Tibial artery (tissue), 4 donors: ENCODE data around the gene DYRK1A.

ENCODE experiments used
- DNase-seq, 2 donors: peaks; one replicate each; pipeline ENCODE4 v3.0.0-alpha.2; 2019
- H3K27ac ChIP-seq, 2 donors: fragments of 200-600 bp; sonication (generic) in 1 of 2; 1 replicate in 1 of 2; 2 replicates in 1 of 2; pipeline ENCODE4 v1.5.1; 2018 to 2019; ENCODE audit warnings: mild to moderate bottlenecking in 1 of 2
- H3K27me3 ChIP-seq, 2 donors: fragments of 200-600 bp; sonication (generic) in 1 of 2; one replicate each; pipeline versions ENCODE4 v1.5.1 to v1.6.0; 2016 to 2019
- H3K36me3 ChIP-seq, 3 donors: fragments of 200-600 bp; sonication (generic) in 2 of 3; one replicate each; pipeline ENCODE4 v1.5.1; 2016 to 2019; ENCODE audit warnings: mild to moderate bottlenecking in 2 of 3
- H3K4me1 ChIP-seq, 4 donors: fragments of 200-600 bp; sonication (generic) in 2 of 4; 1 replicate in 3 of 4; 2 replicates in 1 of 4; pipeline ENCODE4 v1.5.1; 2016 to 2019
- H3K4me3 ChIP-seq, 2 donors: fragments of 200-600 bp; sonication (generic) in 1 of 2; 1 replicate in 1 of 2; 2 replicates in 1 of 2; pipeline ENCODE4 v1.5.1; 2018 to 2019; ENCODE audit warnings: mild to moderate bottlenecking in 2 of 2
- H3K9me3 ChIP-seq, 3 donors: fragments of 200-600 bp; sonication (generic) in 1 of 3; one replicate each; pipeline ENCODE4 v1.5.1; 2016 to 2019
- intact Hi-C: fragments of 100-400 bp; cut with DNase I; formaldehyde crosslinking; loops from one replicate; pipeline ENCODE4 v1.15.0; 2023; ENCODE audit warnings: low total_unique reads
- TF ChIP-seq, protein P1 (sequence below), 2 experiments: fragments of 200-600 bp in 1 of 2; fragments of 450-650 bp in 1 of 2; IDR thresholded peaks; one replicate each; pipeline ENCODE4 v1.5.1; 2017 to 2019; ENCODE audit warnings: antibody characterized with exemption in 2 of 2, mild to moderate bottlenecking in 1 of 2, moderate library complexity in 1 of 2

Gene DYRK1A

DNA sequence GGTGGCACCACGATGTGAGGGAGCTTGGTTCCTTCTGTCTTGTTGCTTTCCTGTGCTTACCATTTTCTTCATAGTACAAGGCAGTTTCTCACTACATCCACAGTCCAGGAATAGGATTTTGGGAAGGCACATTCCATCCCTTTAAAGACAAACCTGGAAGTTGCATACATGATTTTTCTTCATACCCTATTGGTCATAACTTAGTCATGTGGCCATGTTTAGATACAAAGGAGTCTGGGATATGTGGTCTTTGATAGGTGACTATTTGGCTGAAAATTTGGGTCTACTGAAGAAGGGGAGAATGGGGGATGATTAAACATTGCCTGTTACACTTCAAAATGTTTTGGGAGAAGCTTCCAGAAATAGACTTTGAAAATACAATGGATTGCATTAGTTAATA is 7.0 kb downstream of the DYRK1A start:
- H3K36me3 ChIP-seq: no peaks in the 10 kb centered on the region
- H3K4me1 ChIP-seq: peaks cover 0 to 94% (median 43%) of the 10 kb centered on the region in 4 donors
- intact Hi-C loops: no loop called here
- no peaks in the 10 kb centered on the region for H3K9me3 ChIP-seq
- no peak for DNase-seq
- TF ChIP-seq, protein P1, sequence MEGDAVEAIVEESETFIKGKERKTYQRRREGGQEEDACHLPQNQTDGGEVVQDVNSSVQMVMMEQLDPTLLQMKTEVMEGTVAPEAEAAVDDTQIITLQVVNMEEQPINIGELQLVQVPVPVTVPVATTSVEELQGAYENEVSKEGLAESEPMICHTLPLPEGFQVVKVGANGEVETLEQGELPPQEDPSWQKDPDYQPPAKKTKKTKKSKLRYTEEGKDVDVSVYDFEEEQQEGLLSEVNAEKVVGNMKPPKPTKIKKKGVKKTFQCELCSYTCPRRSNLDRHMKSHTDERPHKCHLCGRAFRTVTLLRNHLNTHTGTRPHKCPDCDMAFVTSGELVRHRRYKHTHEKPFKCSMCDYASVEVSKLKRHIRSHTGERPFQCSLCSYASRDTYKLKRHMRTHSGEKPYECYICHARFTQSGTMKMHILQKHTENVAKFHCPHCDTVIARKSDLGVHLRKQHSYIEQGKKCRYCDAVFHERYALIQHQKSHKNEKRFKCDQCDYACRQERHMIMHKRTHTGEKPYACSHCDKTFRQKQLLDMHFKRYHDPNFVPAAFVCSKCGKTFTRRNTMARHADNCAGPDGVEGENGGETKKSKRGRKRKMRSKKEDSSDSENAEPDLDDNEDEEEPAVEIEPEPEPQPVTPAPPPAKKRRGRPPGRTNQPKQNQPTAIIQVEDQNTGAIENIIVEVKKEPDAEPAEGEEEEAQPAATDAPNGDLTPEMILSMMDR (IDR thresholded peaks at IDR 0.05): no peak
- H3K4me3 ChIP-seq: no peak overlapping the region
- H3K27ac ChIP-seq: peak overlapping the region; percentile 25 to 42
- H3K27me3 ChIP-seq: no peaks in the 10 kb centered on the region

DNA sequence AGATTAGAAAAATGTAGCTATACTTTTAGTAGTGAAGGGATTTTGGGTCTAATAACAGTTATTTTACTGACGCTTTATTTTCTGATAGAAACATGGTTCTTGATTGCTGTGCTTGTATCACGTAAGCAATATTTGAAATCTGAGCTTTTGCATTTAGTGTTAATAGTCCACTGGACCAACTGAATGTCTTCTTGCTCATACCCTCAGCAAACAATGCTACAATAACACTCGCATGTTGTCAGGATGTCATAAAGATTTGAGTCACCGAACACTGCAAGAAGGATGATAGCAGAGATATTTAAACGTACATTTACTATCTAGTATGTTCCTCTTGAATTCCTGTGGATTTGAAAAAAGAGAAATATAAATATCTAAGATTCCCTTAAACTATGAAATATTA is 7.5 kb downstream of the DYRK1A start:
- Histone ChIP-seq H3K4me3 (no peak overlapping the region), H3K4me1 (peaks cover 0 to 97% (median 45%) of the 10 kb centered on the region in 4 donors), H3K36me3 (no peaks in the 10 kb centered on the region), H3K27ac (peak overlapping the region in 1 of 2 donors; percentile 25), H3K9me3 (no peaks in the 10 kb centered on the region), H3K27me3 (no peaks in the 10 kb centered on the region)
- DNase-seq: no peak
- TF ChIP-seq, protein P1 (IDR thresholded peaks at IDR 0.05): no peak
- intact Hi-C loops: no loop called here

DNA sequence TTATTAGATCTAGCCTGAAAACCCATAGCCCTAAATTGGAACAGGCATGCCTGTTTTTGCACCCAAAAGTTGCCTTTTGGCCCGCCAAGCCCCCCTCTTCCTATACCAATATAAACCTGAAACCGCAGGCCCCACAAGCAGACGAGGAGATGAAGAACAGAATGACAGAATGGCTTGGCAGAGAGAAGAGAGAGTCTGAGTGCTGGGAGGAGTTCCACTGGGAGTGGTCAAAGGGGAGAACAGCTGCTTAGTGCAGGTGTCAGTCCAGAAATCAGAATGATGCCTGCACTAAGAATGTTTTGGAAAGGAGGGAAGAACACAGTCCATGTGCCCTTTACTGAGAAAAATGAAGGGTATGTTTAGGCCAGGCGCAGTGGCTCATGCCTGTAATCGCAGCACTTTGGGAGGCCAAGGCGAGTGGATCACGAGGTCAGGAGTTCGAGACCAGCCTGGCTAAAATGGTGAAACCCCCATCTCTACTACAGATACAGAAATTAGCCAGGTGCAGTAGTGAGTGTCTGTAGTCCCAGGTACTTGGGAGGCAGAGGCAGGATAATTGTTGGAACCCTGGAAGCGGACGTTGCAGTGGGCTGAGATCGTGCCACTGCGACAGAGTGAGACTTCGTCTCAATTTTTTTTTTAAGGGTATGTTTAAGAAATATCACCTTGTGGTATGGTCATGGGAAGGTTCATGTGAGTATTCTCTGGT is 9.4 kb downstream of the DYRK1A start:
- no peak for DNase-seq
- no peaks in the 10 kb centered on the region for H3K9me3 ChIP-seq
- H3K4me1 ChIP-seq: peaks cover 0 to 97% (median 55%) of the 10 kb centered on the region in 4 donors
- no peaks in the 10 kb centered on the region for H3K27me3 ChIP-seq
- TF ChIP-seq, protein P1 (IDR thresholded peaks at IDR 0.05): no peak
- intact Hi-C loops: no loop called here
- H3K36me3 ChIP-seq: no peaks in the 10 kb centered on the region
- no peak overlapping the region for H3K4me3 ChIP-seq
- H3K27ac ChIP-seq: no peak overlapping the region

DNA sequence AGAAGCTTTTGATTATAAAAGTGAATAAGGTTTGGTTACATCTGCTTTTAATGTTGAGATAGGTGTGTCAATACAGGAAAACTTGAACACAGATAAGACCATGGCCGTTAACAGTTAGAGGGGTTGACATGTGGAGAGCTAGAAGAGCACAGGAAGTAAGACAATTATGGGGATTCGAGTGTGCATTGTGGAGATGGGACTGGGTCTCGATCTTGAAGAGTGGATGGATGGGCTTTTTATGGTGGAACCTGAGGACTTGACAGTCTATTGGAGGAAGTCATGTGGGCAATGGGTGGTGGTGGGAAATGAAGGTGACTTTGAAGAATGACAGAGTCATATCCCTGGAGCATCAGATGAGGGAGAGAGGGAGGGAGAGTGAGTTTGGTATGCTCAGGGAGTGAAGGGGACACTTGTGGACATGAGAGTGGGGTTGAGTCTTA is 12.1 kb downstream of the DYRK1A start:
- peaks cover 0 to 97% (median 54%) of the 10 kb centered on the region in 4 donors for H3K4me1 ChIP-seq
- no peak overlapping the region for H3K27ac ChIP-seq
- H3K36me3 ChIP-seq: no peaks in the 10 kb centered on the region
- no peaks in the 10 kb centered on the region for H3K9me3 ChIP-seq
- no peaks in the 10 kb centered on the region for H3K27me3 ChIP-seq
- intact Hi-C loops: no loop called here
- H3K4me3 ChIP-seq: no peak overlapping the region
- TF ChIP-seq, protein P1 (IDR thresholded peaks at IDR 0.05): no peak
- DNase-seq: no peak

DNA sequence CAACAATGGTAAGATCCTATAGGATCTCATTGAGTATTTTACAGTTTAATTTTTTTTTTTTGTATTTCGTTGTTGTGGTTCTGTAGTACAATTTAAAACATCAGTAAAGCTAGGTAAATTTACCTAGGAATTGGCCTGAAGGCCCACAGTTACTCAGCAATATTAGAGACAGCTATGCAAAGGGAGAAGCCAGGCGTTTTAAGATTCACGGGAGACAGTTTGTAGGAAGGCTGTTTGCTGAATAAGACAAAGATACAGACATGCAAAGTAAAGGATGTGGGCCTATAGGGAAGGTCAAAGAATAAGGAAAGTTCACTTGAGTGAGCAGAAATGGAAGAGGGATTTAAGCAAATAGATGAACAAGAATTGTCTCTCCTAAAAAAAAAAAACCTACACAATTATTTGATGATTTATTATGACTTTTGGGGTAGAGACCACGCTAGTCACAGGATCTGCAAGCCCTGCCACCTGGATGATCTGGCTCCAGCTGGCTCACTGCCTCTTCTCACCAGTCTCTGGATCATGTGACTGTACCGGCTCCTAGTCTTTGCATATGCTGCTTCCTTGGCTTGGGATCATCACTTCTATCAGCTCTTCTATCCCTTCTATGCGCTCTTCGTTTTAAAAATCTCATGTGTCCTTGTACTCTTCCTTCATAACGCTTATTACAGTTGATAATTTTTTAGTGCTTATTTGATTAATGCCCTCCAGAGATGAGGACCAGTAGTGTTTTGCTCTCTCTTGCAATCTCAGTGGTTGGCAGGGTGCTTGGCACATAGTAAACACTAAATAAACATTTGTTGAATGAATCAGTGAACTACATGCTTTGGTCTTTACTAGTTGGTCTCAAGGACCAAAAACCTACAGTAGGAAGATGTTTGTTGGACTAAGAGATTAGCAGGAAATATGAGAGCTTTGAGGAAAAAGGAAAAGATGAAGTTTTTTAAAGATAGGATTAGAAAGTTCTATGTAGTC is 14.1 kb downstream of the DYRK1A start:
- H3K36me3 ChIP-seq: no peaks in the 10 kb centered on the region
- no peaks in the 10 kb centered on the region for H3K27me3 ChIP-seq
- H3K4me1 ChIP-seq: peaks cover 0 to 82% (median 46%) of the 10 kb centered on the region in 4 donors
- H3K9me3 ChIP-seq: no peaks in the 10 kb centered on the region
- TF ChIP-seq, protein P1 (IDR thresholded peaks at IDR 0.05): no peak
- H3K27ac ChIP-seq: peak overlapping the region in 1 of 2 donors; percentile 2
- intact Hi-C loops: no loop called here
- no peak overlapping the region for H3K4me3 ChIP-seq
- DNase-seq: no peak
